Karpas-422 (cell line): ENCODE results near the gene FUT1. TPM values are rescaled to one million over a fixed set of nuclear protein-coding genes. Genes with fewer than 3 reads are reported as not detected.

ENCODE experiments used
- DNase-seq: peaks from one replicate; pipeline ENCODE4 v3.0.0-alpha.2; 2015
- H2AFZ ChIP-seq: fragments of 200-600 bp; sonication (generic); 2 replicates; pipeline ENCODE4 v1.6.1; 2014; ENCODE audit warnings: antibody characterized with exemption, low read length, mixed read lengths
- H3K27ac ChIP-seq: fragments of 200-600 bp; sonication (generic); 2 replicates; pipeline ENCODE4 v1.5.1; 2014; ENCODE audit warnings: mild to moderate bottlenecking, low read length, moderate library complexity
- H3K27me3 ChIP-seq: fragments of 200-600 bp; sonication (generic); 2 replicates; pipeline ENCODE4 v1.6.1; 2014; ENCODE audit warnings: low read length, mixed read lengths
- H3K36me3 ChIP-seq: fragments of 200-600 bp; sonication (generic); 2 replicates; pipeline ENCODE4 v1.6.1; 2014; ENCODE audit warnings: low read length, mixed read lengths; ENCODE audit not compliant: insufficient read depth
- H3K4me1 ChIP-seq: fragments of 200-600 bp; sonication (generic); 2 replicates; pipeline ENCODE4 v1.6.1; 2014; ENCODE audit warnings: mild to moderate bottlenecking, low read length, mixed read lengths
- H3K4me2 ChIP-seq: fragments of 200-600 bp; sonication (generic); 2 replicates; pipeline ENCODE4 v1.6.1; 2014; ENCODE audit warnings: low read length, low read depth, mild to moderate bottlenecking; ENCODE audit not compliant: poor library complexity, severe bottlenecking
- H3K4me3 ChIP-seq: fragments of 200-600 bp; sonication (generic); 2 replicates; pipeline ENCODE4 v1.5.1; 2014; ENCODE audit warnings: mild to moderate bottlenecking, antibody characterized with exemption, low read length, mixed read lengths
- H3K79me2 ChIP-seq: fragments of 200-600 bp; sonication (generic); 2 replicates; pipeline ENCODE4 v1.6.1; 2014; ENCODE audit warnings: mild to moderate bottlenecking, low read length, mixed read lengths
- H3K9ac ChIP-seq: fragments of 200-600 bp; sonication (generic); 2 replicates; pipeline ENCODE4 v1.6.0; 2014; ENCODE audit warnings: low read length
- H3K9me2 ChIP-seq: fragments of 200-600 bp; sonication (generic), shearing (Covaris generic); replicated peaks from 2 replicates; pipeline ENCODE4 v1.6.0; 2014; ENCODE audit warnings: mild to moderate bottlenecking, low read length, moderate library complexity; ENCODE audit not compliant: insufficient read depth
- H3K9me3 ChIP-seq: fragments of 300-700, 200-600 bp; sonication (generic); 2 replicates; pipeline ENCODE4 v1.6.1; 2014; ENCODE audit warnings: low read length, mixed read lengths
- H4K20me1 ChIP-seq: fragments of 200-600 bp; sonication (generic); 2 replicates; pipeline ENCODE4 v1.6.1; 2014; ENCODE audit warnings: mild to moderate bottlenecking, antibody characterized with exemption, low read length, low read depth; ENCODE audit not compliant: insufficient read depth
- total RNA-seq: library from RNA; depleted of rRNA; stranded (reverse); fragments of >200 nt; shearing (Covaris generic); gene quantifications from 2 replicates; pipeline ENCODE4 v1.2.3, GENCODE V29; 2014; ENCODE audit warnings: low replicate concordance

Gene FUT1
- total RNA-seq, 1 experiment from 2014 or later = not detected

DNA sequence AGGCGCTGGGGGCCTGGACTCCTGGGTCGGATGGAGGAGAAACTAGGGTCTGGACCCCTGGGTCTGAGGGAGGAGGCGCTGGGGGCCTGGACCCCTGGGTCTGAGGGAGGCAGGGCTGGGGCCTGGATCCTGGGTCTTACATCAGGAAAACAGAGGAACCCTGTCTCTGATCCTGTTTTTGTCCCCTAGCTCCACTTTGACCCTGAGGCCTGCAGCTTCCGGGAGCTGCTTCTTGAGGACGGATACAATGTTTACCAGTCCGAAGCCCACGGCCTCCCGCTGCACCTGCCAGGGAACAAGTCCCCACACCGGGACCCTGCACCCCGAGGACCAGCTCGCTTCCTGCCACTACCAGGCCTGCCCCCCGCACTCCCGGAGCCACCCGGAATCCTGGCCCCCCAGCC, 5.3 kb upstream of the FUT1 start:
- Histone ChIP-seq H3K9me2 (no peaks in the 10 kb centered on the region), H3K4me1 (no peaks in the 10 kb centered on the region), H2AFZ (no peak overlapping the region), H3K9me3 (no peaks in the 10 kb centered on the region), H3K36me3 (no peaks in the 10 kb centered on the region), H4K20me1 (no peaks in the 10 kb centered on the region), H3K4me2 (no peak overlapping the region), H3K27ac (no peak overlapping the region), H3K27me3 (no peaks in the 10 kb centered on the region), H3K79me2 (no peaks in the 10 kb centered on the region), H3K4me3 (no peak overlapping the region), H3K9ac (no peak overlapping the region)
- DNase-seq = no peak

DNA sequence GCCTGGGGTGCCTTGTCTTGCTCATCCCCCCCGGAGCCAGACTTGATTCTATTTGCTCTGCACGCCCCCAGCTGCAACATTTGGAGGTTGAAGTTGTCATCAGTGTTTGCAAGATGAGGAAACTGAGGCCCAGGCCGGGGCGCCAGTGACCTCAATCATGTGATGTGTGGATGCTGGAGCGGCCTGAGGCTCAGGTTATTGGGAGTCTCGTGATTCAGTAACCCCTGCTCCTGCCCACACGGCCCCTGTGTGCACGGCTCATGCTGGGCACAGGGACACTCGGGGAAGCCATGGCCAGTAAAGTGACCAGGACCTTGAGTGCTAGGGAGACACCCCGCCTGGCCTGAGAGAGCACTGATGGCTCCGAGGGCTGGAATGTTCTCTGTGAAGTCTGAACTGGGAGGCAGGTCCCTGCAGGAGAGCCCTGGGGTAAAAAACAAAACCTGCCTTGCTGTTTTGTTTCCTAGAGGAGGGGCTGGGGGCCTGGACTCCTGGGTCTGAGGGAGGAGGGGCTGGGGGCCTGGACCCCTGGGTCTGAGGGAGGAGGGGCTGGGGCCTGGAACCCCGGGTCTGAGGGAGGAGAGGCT, 4.7 kb upstream of the FUT1 start:
- Histone ChIP-seq H3K4me3 (no peak overlapping the region), H4K20me1 (no peaks in the 10 kb centered on the region), H3K27ac (no peak overlapping the region), H3K4me2 (no peak overlapping the region), H3K9me2 (no peaks in the 10 kb centered on the region), H3K4me1 (no peaks in the 10 kb centered on the region), H3K9ac (no peak overlapping the region), H2AFZ (no peak overlapping the region), H3K27me3 (no peaks in the 10 kb centered on the region), H3K9me3 (no peaks in the 10 kb centered on the region), H3K36me3 (no peaks in the 10 kb centered on the region), H3K79me2 (no peaks in the 10 kb centered on the region)
- DNase-seq = no peak

DNA sequence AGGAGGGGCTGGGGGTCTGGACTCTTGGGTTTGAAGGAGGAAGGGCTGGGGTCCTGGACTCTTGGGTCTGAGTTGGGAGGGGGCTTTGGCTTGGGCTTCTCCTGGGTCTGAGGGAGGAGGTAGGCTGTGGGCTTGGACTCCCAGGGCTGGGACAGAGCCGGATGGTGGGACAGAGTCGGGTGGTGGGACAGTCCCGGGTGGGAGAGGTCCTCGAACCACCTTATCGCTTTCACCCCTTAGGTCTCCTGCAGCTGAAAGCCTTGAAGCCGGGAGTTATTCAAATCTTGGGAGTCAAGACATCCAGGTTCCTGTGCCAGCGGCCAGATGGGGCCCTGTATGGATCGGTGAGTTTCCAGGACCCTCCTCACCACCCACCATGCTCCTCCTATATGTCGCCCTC, 4.2 kb upstream of the FUT1 start:
- no peaks in the 10 kb centered on the region for H4K20me1 ChIP-seq
- H2AFZ ChIP-seq = no peak overlapping the region
- H3K36me3 ChIP-seq = no peaks in the 10 kb centered on the region
- H3K9me3 ChIP-seq = no peaks in the 10 kb centered on the region
- H3K27ac ChIP-seq = no peak overlapping the region
- no peaks in the 10 kb centered on the region for H3K9me2 ChIP-seq
- no peaks in the 10 kb centered on the region for H3K4me1 ChIP-seq
- no peak overlapping the region for H3K4me3 ChIP-seq
- H3K4me2 ChIP-seq = no peak overlapping the region
- H3K9ac ChIP-seq = no peak overlapping the region
- H3K27me3 ChIP-seq = no peaks in the 10 kb centered on the region
- no peaks in the 10 kb centered on the region for H3K79me2 ChIP-seq
- no peak for DNase-seq

DNA sequence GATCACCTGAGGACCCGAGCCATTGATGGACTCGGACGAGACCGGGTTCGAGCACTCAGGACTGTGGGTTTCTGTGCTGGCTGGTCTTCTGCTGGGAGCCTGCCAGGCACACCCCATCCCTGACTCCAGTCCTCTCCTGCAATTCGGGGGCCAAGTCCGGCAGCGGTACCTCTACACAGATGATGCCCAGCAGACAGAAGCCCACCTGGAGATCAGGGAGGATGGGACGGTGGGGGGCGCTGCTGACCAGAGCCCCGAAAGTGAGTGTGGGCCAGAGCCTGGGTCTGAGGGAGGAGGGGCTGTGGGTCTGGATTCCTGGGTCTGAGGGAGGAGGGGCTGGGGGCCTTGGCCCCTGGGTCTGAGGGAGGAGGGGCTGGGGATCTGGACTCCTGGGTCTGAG, 3.8 kb upstream of the FUT1 start:
- H2AFZ ChIP-seq = no peak overlapping the region
- H3K4me3 ChIP-seq = no peak overlapping the region

DNA sequence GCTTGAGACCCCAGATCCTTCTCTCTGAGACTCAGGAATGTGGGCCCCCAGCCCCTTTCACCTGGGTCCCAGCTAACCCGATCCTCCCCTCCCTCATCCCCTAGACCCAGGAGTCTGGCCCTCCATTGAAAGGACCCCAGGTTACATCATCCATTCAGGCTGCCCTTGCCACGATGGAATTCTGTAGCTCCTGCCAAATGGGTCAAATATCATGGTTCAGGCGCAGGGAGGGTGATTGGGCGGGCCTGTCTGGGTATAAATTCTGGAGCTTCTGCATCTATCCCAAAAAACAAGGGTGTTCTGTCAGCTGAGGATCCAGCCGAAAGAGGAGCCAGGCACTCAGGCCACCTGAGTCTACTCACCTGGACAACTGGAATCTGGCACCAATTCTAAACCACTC, 3.3 kb upstream of the FUT1 start:
- no peaks in the 10 kb centered on the region for H3K9me2 ChIP-seq
- H2AFZ ChIP-seq = no peak overlapping the region
- H4K20me1 ChIP-seq = no peaks in the 10 kb centered on the region
- no peaks in the 10 kb centered on the region for H3K27me3 ChIP-seq
- no peak overlapping the region for H3K4me3 ChIP-seq
- no peak for DNase-seq
- no peak overlapping the region for H3K9ac ChIP-seq
- no peaks in the 10 kb centered on the region for H3K9me3 ChIP-seq
- no peaks in the 10 kb centered on the region for H3K4me1 ChIP-seq
- H3K27ac ChIP-seq = no peak overlapping the region
- H3K36me3 ChIP-seq = no peaks in the 10 kb centered on the region
- no peak overlapping the region for H3K4me2 ChIP-seq
- H3K79me2 ChIP-seq = no peaks in the 10 kb centered on the region

More for the DNA sequence above, 3.8 kb upstream of the FUT1 start:
- no peaks in the 10 kb centered on the region for H4K20me1 ChIP-seq
- H3K27ac ChIP-seq = no peak overlapping the region
- H3K9me3 ChIP-seq = no peaks in the 10 kb centered on the region
- no peaks in the 10 kb centered on the region for H3K79me2 ChIP-seq
- no peaks in the 10 kb centered on the region for H3K27me3 ChIP-seq
- no peaks in the 10 kb centered on the region for H3K4me1 ChIP-seq
- no peak for DNase-seq
- no peak overlapping the region for H3K4me2 ChIP-seq
- no peaks in the 10 kb centered on the region for H3K36me3 ChIP-seq
- no peak overlapping the region for H3K9ac ChIP-seq
- no peaks in the 10 kb centered on the region for H3K9me2 ChIP-seq

DNA sequence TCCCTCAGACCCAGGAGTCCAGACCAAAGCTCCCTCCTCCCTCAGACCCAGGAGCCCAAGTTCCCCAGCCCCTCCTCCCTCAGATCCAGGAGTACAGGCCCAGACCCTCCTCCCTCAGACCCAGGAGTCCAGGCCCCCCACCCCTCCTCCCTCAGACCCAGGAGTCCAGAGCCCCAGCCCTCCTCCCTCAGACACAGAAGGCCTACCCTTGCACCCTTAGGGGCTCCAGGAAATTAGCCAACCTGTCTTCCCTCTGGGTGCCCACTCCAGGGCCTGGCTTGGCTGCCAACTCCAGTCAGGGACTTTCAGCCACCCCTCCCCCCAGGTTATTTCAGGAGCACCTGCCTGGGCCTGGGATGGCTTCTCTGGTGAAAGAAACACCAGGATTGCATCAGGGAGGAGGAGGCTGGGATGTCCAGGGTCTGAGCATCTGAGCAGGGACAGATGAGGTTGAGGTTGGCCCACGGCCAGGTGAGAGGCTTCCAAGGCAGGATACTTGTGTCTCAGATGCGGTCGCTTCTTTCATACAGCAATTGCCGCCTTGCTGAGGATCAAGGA, 2.7 kb upstream of the FUT1 start, which contains the start of gene FGF21:
TSS of gene FGF21 (plus strand) at position 441 of the 558 bp plus-strand sequence. CDS start 713 bp downstream, outside the sequence.
- Histone ChIP-seq H3K9me3 (no peaks in the 10 kb centered on the region), H4K20me1 (no peaks in the 10 kb centered on the region), H3K4me3 (no peak within 1 kb of the TSS), H3K79me2 (no peaks in the 10 kb centered on the region), H2AFZ (no peak within 1 kb of the TSS), H3K9me2 (no peaks in the 10 kb centered on the region), H3K4me1 (no peaks in the 10 kb centered on the region), H3K27ac (no peak within 1 kb of the TSS), H3K27me3 (no peaks in the 10 kb centered on the region), H3K9ac (no peak within 1 kb of the TSS; the same call in 1 of the 2 replicates), H3K36me3 (no peaks in the 10 kb centered on the region), H3K4me2 (no peak within 1 kb of the TSS)
- DNase-seq = no peak

DNA sequence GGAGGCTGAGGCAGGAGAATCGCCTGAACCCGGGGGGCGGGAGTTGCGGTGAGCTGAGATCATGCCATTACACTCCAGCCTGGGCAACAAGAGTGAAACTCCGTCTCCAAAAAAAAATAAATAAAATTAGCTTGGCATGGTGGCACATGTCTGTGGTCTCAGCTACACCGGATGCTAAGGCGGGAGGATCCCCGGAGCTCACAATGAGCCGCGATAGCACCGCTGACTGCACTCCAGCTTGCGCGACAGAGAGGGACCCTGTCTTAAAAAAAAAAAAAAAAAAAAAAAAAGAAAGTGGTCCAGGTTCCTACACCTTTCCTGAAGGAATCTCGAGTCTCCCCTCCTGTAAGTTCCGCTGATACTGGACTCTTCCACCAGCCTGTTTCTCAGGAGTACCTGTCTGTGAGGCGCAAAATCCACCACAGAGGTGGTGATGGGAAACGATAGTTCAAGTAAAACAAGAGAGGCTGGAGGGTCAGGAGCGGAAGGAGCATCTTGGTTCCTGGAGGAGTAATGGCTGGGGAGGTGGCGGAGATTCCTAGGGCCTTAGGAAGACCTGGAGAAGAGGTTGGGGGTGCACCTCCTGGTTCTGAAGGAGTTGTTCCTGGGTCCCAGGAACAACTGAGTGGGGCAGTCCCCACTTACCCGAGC, 471 bp downstream of the FUT1 start:
- no peak overlapping the region for H2AFZ ChIP-seq
- no peaks in the 10 kb centered on the region for H4K20me1 ChIP-seq
- H3K27ac ChIP-seq = no peak overlapping the region
- no peak overlapping the region for H3K4me3 ChIP-seq
- no peaks in the 10 kb centered on the region for H3K9me2 ChIP-seq
- no peak overlapping the region for H3K4me2 ChIP-seq
- no peaks in the 10 kb centered on the region for H3K79me2 ChIP-seq
- no peaks in the 10 kb centered on the region for H3K27me3 ChIP-seq
- no peak for DNase-seq
- no peaks in the 10 kb centered on the region for H3K36me3 ChIP-seq
- no peak overlapping the region for H3K9ac ChIP-seq
- no peaks in the 10 kb centered on the region for H3K9me3 ChIP-seq
- no peaks in the 10 kb centered on the region for H3K4me1 ChIP-seq

DNA sequence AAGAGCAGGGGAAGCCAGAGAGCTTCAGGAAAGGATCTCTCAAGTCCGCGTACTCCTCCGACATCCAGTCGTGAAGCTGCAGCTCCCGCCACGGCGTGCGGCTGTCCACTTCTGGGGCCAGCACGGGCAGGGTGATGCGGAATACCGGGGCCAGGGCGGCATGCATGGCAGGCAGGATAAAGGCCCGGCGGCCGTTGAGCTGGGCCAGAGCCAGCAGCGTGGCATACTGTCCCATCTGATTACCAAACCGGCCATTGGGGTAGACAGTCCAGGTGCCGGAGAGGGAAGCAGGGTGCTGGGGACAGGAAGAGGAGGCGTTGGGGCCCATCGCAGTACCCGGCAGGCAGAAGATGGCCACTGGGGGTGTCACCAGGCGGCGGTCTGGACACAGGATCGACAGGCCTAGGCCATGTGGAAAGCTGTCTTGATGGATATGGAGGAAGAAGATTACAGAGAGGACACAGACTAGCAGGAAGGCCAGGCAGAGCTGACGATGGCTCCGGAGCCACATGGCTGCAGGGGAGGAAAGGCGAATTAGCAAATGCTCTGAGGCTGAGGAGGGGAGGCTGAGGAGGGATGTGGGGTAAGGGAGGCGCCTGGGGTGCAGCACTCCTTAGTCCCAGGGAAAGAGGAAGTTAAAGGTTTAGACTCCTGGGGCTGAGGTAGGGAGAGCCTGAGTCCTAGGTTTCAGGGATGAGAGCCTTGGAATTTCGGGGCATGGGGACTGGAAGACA, 1.5 kb downstream of the FUT1 start:
- H4K20me1 ChIP-seq = no peaks in the 10 kb centered on the region
- no peaks in the 10 kb centered on the region for H3K79me2 ChIP-seq
- H3K9me3 ChIP-seq = no peaks in the 10 kb centered on the region
- no peak overlapping the region for H2AFZ ChIP-seq
- H3K27me3 ChIP-seq = no peaks in the 10 kb centered on the region
- H3K9me2 ChIP-seq = no peaks in the 10 kb centered on the region
- no peak overlapping the region for H3K9ac ChIP-seq
- no peaks in the 10 kb centered on the region for H3K36me3 ChIP-seq
- no peak overlapping the region for H3K4me3 ChIP-seq
- H3K27ac ChIP-seq = no peak overlapping the region
- no peak overlapping the region for H3K4me2 ChIP-seq
- DNase-seq = no peak
- H3K4me1 ChIP-seq = no peaks in the 10 kb centered on the region
